A673 (cell line): ENCODE measurements around the gene CRB2. TPM values are rescaled to one million over a fixed set of nuclear protein-coding genes. Genes with fewer than 3 reads are reported as not detected.

Experiments used
- BruUV-seq: library from RNA; stranded (reverse); fragments of 400-500 nt; replicated peaks from 2 replicates; lab custom pipeline; 2021; lab: Mats Ljungman, UMichigan
- CTCF ChIA-PET: fragments of 300-600 bp; sonication (Branson Sonifier 250); formaldehyde crosslinking; loops from one replicate; lab custom pipeline; 2022; ENCODE audit warnings: antibody characterized with exemption; lab: Charles Lee
- POLR2A ChIA-PET: fragments of 300-600 bp; sonication (Branson Sonifier 250); formaldehyde crosslinking; loops from one replicate; lab custom pipeline; 2022; ENCODE audit warnings: antibody characterized with exemption; ENCODE audit not compliant: low non-redundant PET; lab: Charles Lee
- DNase-seq: peaks from one replicate; pipeline ENCODE4 v3.0.0-alpha.2; 2015; ENCODE audit warnings: low spot score
- H3K27ac ChIP-seq: fragments of 200-600 bp; sonication (generic); 2 replicates; pipeline ENCODE4 v1.5.1; 2016; ENCODE audit warnings: mixed run types, low read depth, mild to moderate bottlenecking, mixed read lengths, antibody characterized with exemption, low read length; ENCODE audit not compliant: poor library complexity, severe bottlenecking
- H3K27me3 ChIP-seq: fragments of 200-600 bp; sonication (generic); replicated peaks from 2 replicates; pipeline ENCODE4 v1.6.1; 2017; ENCODE audit warnings: mixed run types, low read depth, mild to moderate bottlenecking, mixed read lengths, antibody characterized with exemption, low read length; ENCODE audit not compliant: insufficient read depth, poor library complexity
- H3K36me3 ChIP-seq: fragments of 200-600 bp; sonication (generic); 2 replicates; pipeline ENCODE4 v1.6.1; 2016; ENCODE audit warnings: mixed run types, mild to moderate bottlenecking, mixed read lengths, antibody characterized with exemption, low read length; ENCODE audit not compliant: insufficient read depth, poor library complexity, severe bottlenecking
- H3K4me1 ChIP-seq: fragments of 200-600 bp; sonication (generic); 2 replicates; pipeline ENCODE4 v1.6.1; 2017; ENCODE audit warnings: mixed run types, mild to moderate bottlenecking, mixed read lengths, antibody characterized with exemption, low read length; ENCODE audit not compliant: insufficient read depth, poor library complexity, severe bottlenecking
- H3K4me3 ChIP-seq: fragments of 200-600 bp; sonication (generic); 2 replicates; pipeline ENCODE4 v1.5.1; 2016; ENCODE audit warnings: low read depth, mixed run types, mild to moderate bottlenecking, mixed read lengths, low read length; ENCODE audit not compliant: poor library complexity, severe bottlenecking
- H3K9me3 ChIP-seq: fragments of 200-600 bp; sonication (generic); 2 replicates; pipeline ENCODE4 v1.6.1; 2016; ENCODE audit warnings: mixed run types, low read depth, mild to moderate bottlenecking, mixed read lengths, antibody characterized with exemption, low read length; ENCODE audit not compliant: poor library complexity, severe bottlenecking
- CTCF ChIP-seq: fragments of 300-800, 200-600 bp; sonication (generic); conservative IDR thresholded peaks from 2 replicates; pipeline ENCODE4 v1.5.1; 2017; ENCODE audit warnings: low read depth, mild to moderate bottlenecking, antibody characterized with exemption, low read length, moderate library complexity, mixed read lengths
- EZH2 ChIP-seq: fragments of 200-600 bp; sonication (generic); IDR thresholded peaks from 2 replicates; pipeline ENCODE4 v1.6.1; 2017; ENCODE audit warnings: borderline replicate concordance, low read depth, mild to moderate bottlenecking, mixed read lengths, antibody characterized with exemption, low read length; ENCODE audit not compliant: poor library complexity, severe bottlenecking
- intact Hi-C: fragments of 100-400 bp; cut with micrococcal nuclease; formaldehyde crosslinking; loops from one replicate; pipeline ENCODE4 v1.10.0; 2022; ENCODE audit not compliant: unreplicated experiment
- total RNA-seq: library from RNA; stranded (reverse); gene quantifications from 2 replicates; pipeline ENCODE4 v1.2.3, GENCODE V29; 2021

The CRB2 gene
- total RNA-seq, 1 experiment from 2014 or later = 0.47 TPM

- H3K4me1 ChIP-seq = no peaks in the 10 kb centered on the region
- H3K27me3 ChIP-seq = no peaks in the 10 kb centered on the region
- no TSS peak for BruUV-seq
- H3K4me3 ChIP-seq = no peak overlapping the region
- intact Hi-C loops = no loop called here
- DNase-seq = no peak
- H3K27ac ChIP-seq = no peak overlapping the region
- POLR2A ChIA-PET = no interaction called here
- no peak for TF ChIP-seq CTCF
- TF ChIP-seq EZH2 = no peak
- H3K9me3 ChIP-seq = no peaks in the 10 kb centered on the region
- H3K36me3 ChIP-seq = no peaks in the 10 kb centered on the region
- CTCF ChIA-PET = no interaction called here
Observed at GRCh38 chr9:123419721-123420591, 64.0 kb downstream of the CRB2 start.

- Histone ChIP-seq H3K27me3 (no peaks in the 10 kb centered on the region), H3K4me3 (no peak overlapping the region), H3K4me1 (no peaks in the 10 kb centered on the region), H3K27ac (no peak overlapping the region), H3K9me3 (no peaks in the 10 kb centered on the region), H3K36me3 (no peaks in the 10 kb centered on the region)
- ChIA-PET CTCF (no interaction called here), POLR2A (no interaction called here)
- DNase-seq = no peak
- intact Hi-C loops = no loop called here
- BruUV-seq = no TSS peak
- TF ChIP-seq EZH2 = no peak
- TF ChIP-seq CTCF = no peak
Observed at GRCh38 chr9:123420592-123421111, 64.7 kb downstream of the CRB2 start.

GRCh38 chr9:123421186-123421585, 65.2 kb downstream of the CRB2 start:
- POLR2A ChIA-PET = no interaction called here

More at GRCh38 chr9:123421186-123421585, 65.2 kb downstream of the CRB2 start:
- Histone ChIP-seq H3K27ac (no peak overlapping the region), H3K36me3 (no peaks in the 10 kb centered on the region), H3K4me1 (no peaks in the 10 kb centered on the region), H3K27me3 (no peaks in the 10 kb centered on the region), H3K9me3 (no peaks in the 10 kb centered on the region), H3K4me3 (no peak overlapping the region)
- CTCF ChIA-PET = no interaction called here
- BruUV-seq = no TSS peak
- DNase-seq = no peak
- intact Hi-C loops = no loop called here
- TF ChIP-seq EZH2 (no peak), CTCF (no peak)
